RWPE1 (cell line): ENCODE results near the gene CCDC88B.

Experiments
- CTCF ChIA-PET: fragments of 350-600 bp; sonication (Branson Sonifier 250); formaldehyde crosslinking; extraction: SDS; loops from one replicate; lab custom pipeline; 2021; lab: Yijun Ruan, JAX
- POLR2A ChIA-PET: fragments of 400-600 bp; formaldehyde crosslinking; extraction: SDS; loops from one replicate; lab custom pipeline; 2020; ENCODE audit warnings: antibody characterized with exemption; ENCODE audit not compliant: low non-redundant PET; lab: Yijun Ruan, JAX
- DNase-seq: peaks from one replicate; pipeline ENCODE4 v3.0.0; 2012; ENCODE audit warnings: low spot score
- H3K27ac ChIP-seq: fragments of 450-650 bp; 2 replicates; pipeline ENCODE4 v1.5.1; 2017
- CTCF ChIP-seq: fragments of 450-650 bp; conservative IDR thresholded peaks from 2 replicates; pipeline ENCODE4 v1.5.1; 2017; ENCODE audit warnings: low read depth, mild to moderate bottlenecking

CCDC88B gene

GRCh38 chr11:64358536-64358906 is 18.5 kb downstream of the CCDC88B start:
- POLR2A ChIA-PET, result interaction anchor here (0.6 to 3.2 kb wide), 2 partner anchors 41 to 49 kb away, joined by 4 to 19 read pairs; partner anchors contain the start of genes PRDX5 and TRMT112
- H3K27ac ChIP-seq, result peak overlapping the region; percentile 98
- no peak for DNase-seq
- CTCF ChIA-PET, result interaction anchor here (0.7 kb wide), 1 partner anchor 16 kb away, joined by 7 read pairs; no protein-coding TSS in a partner anchor
- no peak for TF ChIP-seq CTCF

GRCh38 chr11:64358907-64359711 is 19.1 kb downstream of the CCDC88B start, which contains the start of gene RPS6KA4:
Gene RPS6KA4 (plus strand): TSS chr11:64359162. CDS start chr11:64359236, 74 bp downstream.
- DNase-seq, result peak; percentile 82
- CTCF ChIA-PET, result interaction anchor here (0.6 to 0.8 kb wide), 3 partner anchors 43 to 751 kb away, joined by 3 to 6 read pairs (median 4); no protein-coding TSS in a partner anchor
- POLR2A ChIA-PET, result interaction anchor here (0.7 to 3.2 kb wide), 2 partner anchors 31 to 42 kb away, joined by 3 to 19 read pairs; partner anchors contain the start of genes PRDX5 and TRMT112
- peak within 1 kb of the TSS; percentile 98 for H3K27ac ChIP-seq
- no peak for TF ChIP-seq CTCF

GRCh38 chr11:64359712-64360445 is 19.9 kb downstream of the CCDC88B start:
- H3K27ac ChIP-seq, result peak overlapping the region; percentile 98
- ChIA-PET CTCF (interaction anchor here (0.6 to 0.8 kb wide), 2 partner anchors 567 to 750 kb away, joined by 4 to 6 read pairs; no protein-coding TSS in a partner anchor), POLR2A (interaction anchor here (3.2 kb wide), 1 partner anchor 43 kb away, joined by 19 read pairs; the partner anchor contains the start of genes PRDX5 and TRMT112)
- TF ChIP-seq CTCF, result peak; percentile 34; the same call in 1 of the 2 replicates
- DNase-seq, result no peak

- H3K27ac ChIP-seq, result peak overlapping the region; percentile 98
- no peak for DNase-seq
- ChIA-PET CTCF (interaction anchor here (0.6 kb wide), 1 partner anchor 1903 kb away, joined by 3 read pairs; no protein-coding TSS in a partner anchor), POLR2A (interaction anchor here (0.6 kb wide), 1 partner anchor 51 kb away, joined by 7 read pairs; no protein-coding TSS in a partner anchor)
- no peak for TF ChIP-seq CTCF
These were observed 20.5 kb downstream of the CCDC88B start for GRCh38 chr11:64360448-64360921.

GRCh38 chr11:64361659-64362058 is 21.7 kb downstream of the CCDC88B start:
- ChIA-PET CTCF (interaction anchor here (0.5 kb wide), 1 partner anchor 197 kb away, joined by 4 read pairs; no protein-coding TSS in a partner anchor), POLR2A (no interaction called here)
- no peak for TF ChIP-seq CTCF
- no peak for DNase-seq
- H3K27ac ChIP-seq, result peak overlapping the region; percentile 98
